Thyroid gland (tissue), 4 donors: ENCODE data around the gene SLC7A14.

Source experiments
- CTCF ChIP-seq, 6 experiments: fragments of 200-600 bp in 3 of 6; fragments of 450-650 bp in 3 of 6; sonication (generic) in 3 of 6; IDR thresholded peaks; one replicate each; pipeline ENCODE4 v1.5.1; 2016 to 2019; ENCODE audit warnings: antibody characterized with exemption in 6 of 6, mild to moderate bottlenecking in 2 of 6, inconsistent platforms in 1 of 6, moderate library complexity in 1 of 6
- POLR2A ChIP-seq, 2 donors: fragments of 450-650 bp; IDR thresholded peaks; one replicate each; pipeline ENCODE4 v1.6.1; 2017; ENCODE audit warnings: antibody characterized with exemption in 2 of 2, mild to moderate bottlenecking in 2 of 2, moderate library complexity in 1 of 2

DNA sequence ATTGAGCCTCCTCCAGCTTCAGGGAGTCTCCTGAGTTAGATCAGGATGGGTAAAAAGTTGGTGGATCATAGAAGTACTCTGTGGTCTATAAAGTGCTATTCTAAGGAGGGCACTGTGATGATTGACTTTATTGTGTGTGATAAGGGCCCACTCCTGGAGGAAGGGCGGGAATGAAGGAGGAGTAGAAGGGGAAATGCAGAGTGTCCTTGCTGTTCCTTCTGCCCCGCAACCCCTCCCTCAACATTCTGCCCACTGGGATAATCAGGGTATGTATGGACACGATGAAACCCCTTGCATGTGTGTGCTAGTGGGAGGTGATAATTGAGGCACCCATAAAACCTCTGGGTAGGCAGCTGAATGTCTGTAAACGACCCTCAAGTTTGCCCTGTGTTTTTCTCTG, 101.0 kb downstream of the SLC7A14 start:
- TF ChIP-seq POLR2A (IDR thresholded peaks at IDR 0.05), result no peak
- TF ChIP-seq CTCF (IDR thresholded peaks at IDR 0.05), result no peak
